ENCODE measurements around the gene MVK. TPM values are rescaled to one million over a fixed set of nuclear protein-coding genes. Genes with fewer than 3 reads are reported as not detected.

Gene MVK
- total and polyA plus RNA-seq, 2 of the 4 experiments (the other 2 are of a cell fraction), result 6.6 to 11.5 TPM

GRCh38 chr12:109568486-109568885 lies 5.1 kb upstream of the MVK start:
- Histone ChIP-seq H4K20me1 (ENCODE audit: insufficient read depth, low read length) (no peaks in the 10 kb centered on the region), H3K9me1 (ENCODE audit: insufficient read depth, low read length) (peaks cover 5% of the 10 kb centered on the region), H3K4me1 (ENCODE audit: control insufficient read depth, insufficient read depth, low read length) (no peaks in the 10 kb centered on the region; the same call in 1 of the 2 replicates), H3K9ac (ENCODE audit: low read depth, low read length) (no peak overlapping the region), H2AFZ (replicated peaks; ENCODE audit: low read length, poor library complexity) (no peak overlapping the region), H4K5ac (ENCODE audit: low read depth, low read length) (no peak overlapping the region), H3K36me3 (ENCODE audit: control insufficient read depth, insufficient read depth, low read length) (peaks cover 6% of the 10 kb centered on the region), H3K18ac (ENCODE audit: low read depth, low read length) (no peak overlapping the region), H3K79me1 (ENCODE audit: low read depth in 1 of 2, low read length in 2 of 2) (peaks cover 0 to 12% of the 10 kb centered on the region in 2 experiments; a peak in 2 of 4 replicates), H3K23ac (ENCODE audit: low read depth, low read length) (no peak overlapping the region), H3K4me2 (ENCODE audit: low read depth, low read length) (no peak overlapping the region), H4K91ac (ENCODE audit: insufficient read depth, low read depth, low read length) (no peak overlapping the region), H3K27ac (ENCODE audit: insufficient read depth, low read length) (no peak overlapping the region), H2BK20ac (ENCODE audit: low read depth, low read length) (no peak overlapping the region), H3K4me3 (ENCODE audit: insufficient read depth, low read depth, low read length) (no peak overlapping the region), H2BK120ac (ENCODE audit: low read depth, low read length) (no peak overlapping the region), H2AK5ac (ENCODE audit: low read depth, low read length) (no peak overlapping the region), H3K9me3 (ENCODE audit: control insufficient read depth, insufficient read depth, low read length) (no peaks in the 10 kb centered on the region), H3K56ac (ENCODE audit: extremely low read depth, insufficient read depth, low read length) (0 out of 2 replicates have a peak overlapping the region, but pooled peaks have one; percentile 24), H2BK5ac (ENCODE audit: low read depth, low read length, poor library complexity, severe bottlenecking) (no peak overlapping the region), H4K8ac (ENCODE audit: low read depth in 2 of 2, low read length in 2 of 2) (no peak overlapping the region), H2BK15ac (ENCODE audit: low read depth, low read length) (no peak overlapping the region), H3K27me3 (ENCODE audit: control insufficient read depth, insufficient read depth, low read length) (no peaks in the 10 kb centered on the region), H3K14ac (replicated peaks; ENCODE audit: low read depth, low read length) (no peak overlapping the region), H3K4ac (ENCODE audit: low read depth, low read length) (no peak overlapping the region), H2AK9ac (replicated peaks; ENCODE audit: low read depth, low read length, poor library complexity) (no peak overlapping the region)
- in situ Hi-C loops (cut with MboI; ENCODE audit: low sequenced_read_pairs) (no loop called here), dilution Hi-C loops (cut with HindIII; ENCODE audit: low sequenced_read_pairs, unreplicated experiment) (no loop called here), intact Hi-C loops (cut with micrococcal nuclease) (no loop called here)
- no TSS peak for BruUV-seq (replicated peaks)
- DNase-seq (peak; percentile 9), ATAC-seq (ENCODE audit: low read depth) (no peak)
- WGBS, 2 experiments (ENCODE audit: extremely low coverage in 2 of 2, insufficient read length in 1 of 2), result no CpG with 5 or more reads among the region's 7 CpGs
- CTCF ChIA-PET, result no interaction called here
- POLR2A ChIA-PET (ENCODE audit: unreplicated experiment), result no interaction called here
- TF ChIP-seq SMC3 (IDR thresholded peaks at IDR 0.05; ENCODE audit: low read depth, low read length), result no peak
- TF ChIP-seq BHLHE40 (IDR thresholded peaks at IDR 0.05; ENCODE audit: low read depth, low read length), result no peak
- TF ChIP-seq CEBPB (IDR thresholded peaks at IDR 0.05; ENCODE audit: low read depth, low read length), result no peak
- TF ChIP-seq RCOR1 (IDR thresholded peaks at IDR 0.05; ENCODE audit: insufficient replicate concordance, low read length), result no peak
- TF ChIP-seq NFE2L2 (IDR thresholded peaks at IDR 0.05; ENCODE audit: low read depth, low read length), result no peak
- TF ChIP-seq CTCF (conservative IDR thresholded peaks at IDR 0.05; ENCODE audit: low read depth, low read length), result no peak
- no peak for TF ChIP-seq RAD21 (IDR thresholded peaks at IDR 0.05; ENCODE audit: low read length)
- no peak for TF ChIP-seq USF2 (IDR thresholded peaks at IDR 0.05; ENCODE audit: low read depth, low read length)
- TF ChIP-seq MAZ (IDR thresholded peaks at IDR 0.05; ENCODE audit: borderline replicate concordance, low read depth, low read length), result no peak
- TF ChIP-seq CHD1 (IDR thresholded peaks at IDR 0.05; ENCODE audit: low read depth, low read length), result no peak
- TF ChIP-seq MXI1 (IDR thresholded peaks at IDR 0.05; ENCODE audit: borderline replicate concordance, low read depth, low read length), result no peak
- TF ChIP-seq ELK1 (IDR thresholded peaks at IDR 0.05; ENCODE audit: borderline replicate concordance, low read depth, low read length), result no peak
- no peak for TF ChIP-seq RFX5 (IDR thresholded peaks at IDR 0.05; ENCODE audit: low read depth, low read length)
- no peak for TF ChIP-seq POLR2A (IDR thresholded peaks at IDR 0.05; ENCODE audit: low read depth, low read length)
- TF ChIP-seq FOS (IDR thresholded peaks at IDR 0.05; ENCODE audit: low read depth, low read length), result no peak
- no peak for TF ChIP-seq MAFK (IDR thresholded peaks at IDR 0.05; ENCODE audit: low read depth, low read length)
